ENCODE data around the gene LAMTOR2.

The LAMTOR2 gene

DNA sequence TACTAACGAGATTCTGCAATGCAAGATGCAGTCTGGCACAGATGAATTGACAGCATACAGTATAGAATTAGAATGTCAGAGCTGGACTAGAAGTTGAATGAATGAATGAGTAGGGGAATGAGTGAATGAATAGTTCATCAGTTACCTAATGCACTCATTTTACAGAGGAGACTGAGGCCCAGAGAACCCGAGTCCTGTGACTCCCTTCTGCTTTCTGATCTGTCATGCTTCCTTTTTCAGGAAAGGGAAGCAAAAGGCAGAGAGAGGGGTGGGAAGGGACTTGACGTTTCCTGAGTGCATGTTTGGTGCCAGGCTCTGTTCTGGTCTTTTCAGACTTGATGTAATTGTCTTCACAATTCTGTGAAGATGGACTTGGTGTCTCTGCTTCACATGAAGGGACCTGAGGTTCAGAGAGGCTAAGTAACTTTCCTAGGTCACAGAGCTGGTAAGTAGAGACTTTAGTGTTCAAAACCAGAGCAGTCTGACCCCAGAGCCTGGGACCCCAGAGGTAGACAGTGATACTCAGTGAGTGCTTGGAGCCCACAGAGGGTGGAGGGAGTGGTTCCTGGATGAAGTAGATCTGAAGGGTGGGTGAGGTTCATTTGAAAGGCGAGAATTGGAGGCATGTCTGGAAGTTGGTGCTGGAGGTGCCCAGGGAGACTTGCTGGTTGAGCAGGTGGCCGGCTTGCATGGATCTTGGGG is 35.7 kb downstream of the LAMTOR2 start:
- Histone ChIP-seq H3K9ac (ENCODE audit: low read depth, low read length) (no peak overlapping the region), H3K9me3 (ENCODE audit: insufficient read depth, low read depth, low read length) (no peaks in the 10 kb centered on the region), H3K4me1 (ENCODE audit: insufficient read depth, low read length) (peaks cover 21% of the 10 kb centered on the region; the same call in 1 of the 2 replicates), H3K36me3 (ENCODE audit: insufficient read depth, low read depth, low read length) (peaks cover 5% of the 10 kb centered on the region; the same call in 1 of the 2 replicates), H3K4me3 (ENCODE audit: low read length) (no peak overlapping the region), H3K27ac (ENCODE audit: low read length) (no peak overlapping the region), H3K27me3 (ENCODE audit: insufficient read depth, low read length) (no peaks in the 10 kb centered on the region)

GRCh38 chr1:156090840-156091188 is 36.2 kb downstream of the LAMTOR2 start:
- Histone ChIP-seq H3K9ac (ENCODE audit: low read depth, low read length) (no peak overlapping the region), H3K9me3 (ENCODE audit: insufficient read depth, low read depth, low read length) (no peaks in the 10 kb centered on the region), H3K36me3 (ENCODE audit: insufficient read depth, low read depth, low read length) (peaks cover 5% of the 10 kb centered on the region; the same call in 1 of the 2 replicates), H3K4me3 (ENCODE audit: low read length) (no peak overlapping the region), H3K27me3 (ENCODE audit: insufficient read depth, low read length) (no peaks in the 10 kb centered on the region), H3K4me1 (ENCODE audit: insufficient read depth, low read length) (peaks cover 21% of the 10 kb centered on the region; the same call in 1 of the 2 replicates), H3K27ac (ENCODE audit: low read length) (no peak overlapping the region)

DNA sequence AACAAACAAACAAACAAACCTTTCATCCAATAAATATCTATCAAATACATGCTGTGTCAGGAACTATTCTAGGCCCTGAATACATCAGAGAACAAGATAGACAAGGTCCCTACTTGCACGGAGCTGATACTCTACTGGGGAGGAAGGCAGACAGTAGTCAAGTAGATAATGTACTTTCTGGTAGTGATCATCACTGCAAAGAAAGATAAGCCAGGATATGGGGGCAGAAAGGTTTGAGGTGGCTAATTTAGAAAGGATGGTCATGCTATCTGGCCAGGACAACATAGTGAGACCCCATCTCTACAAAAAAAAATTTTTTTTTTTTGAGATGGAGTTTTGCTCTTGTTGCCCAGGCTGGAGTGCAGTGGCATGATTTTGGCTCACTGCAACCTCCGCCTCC is 37.0 kb downstream of the LAMTOR2 start:
- peaks cover 5% of the 10 kb centered on the region; the same call in 1 of the 2 replicates for H3K36me3 ChIP-seq (ENCODE audit: insufficient read depth, low read depth, low read length)
- no peak overlapping the region for H3K4me3 ChIP-seq (ENCODE audit: low read length)
- H3K9ac ChIP-seq (ENCODE audit: low read depth, low read length), result no peak overlapping the region
- no peaks in the 10 kb centered on the region for H3K9me3 ChIP-seq (ENCODE audit: insufficient read depth, low read depth, low read length)
- H3K27me3 ChIP-seq (ENCODE audit: insufficient read depth, low read length), result no peaks in the 10 kb centered on the region
- peaks cover 14% of the 10 kb centered on the region for H3K4me1 ChIP-seq (ENCODE audit: insufficient read depth, low read length)
- H3K27ac ChIP-seq (ENCODE audit: low read length), result no peak overlapping the region

DNA sequence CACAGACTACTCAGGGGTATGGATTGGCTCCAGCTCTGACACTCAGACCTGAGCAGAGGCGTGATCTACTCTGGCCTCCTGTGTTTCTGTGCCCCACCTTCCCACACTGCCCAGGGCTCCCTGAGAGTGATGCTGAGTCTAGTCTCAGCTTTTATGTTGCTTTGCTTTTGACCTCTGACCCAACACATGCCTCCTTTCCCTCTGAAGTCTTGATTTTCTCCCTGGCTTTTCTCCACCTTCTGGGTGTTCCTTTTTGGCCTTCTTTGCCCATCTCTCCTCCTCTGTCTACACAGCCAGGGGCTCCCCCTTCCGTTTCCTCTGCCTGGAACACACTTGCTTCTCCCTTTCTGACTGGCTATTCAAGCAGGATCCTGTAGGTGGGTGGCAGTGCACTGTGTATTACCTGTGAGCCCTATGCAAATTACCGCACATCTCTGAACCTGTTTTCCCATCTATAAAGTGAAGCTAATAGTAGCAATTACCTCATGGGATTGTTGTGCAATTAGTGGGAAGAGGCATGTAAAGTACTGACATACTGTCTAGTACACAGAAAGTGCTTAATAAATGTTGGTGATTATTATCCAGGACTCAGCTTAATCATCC is 41.4 kb downstream of the LAMTOR2 start:
- no peaks in the 10 kb centered on the region for H3K27me3 ChIP-seq (ENCODE audit: insufficient read depth, low read length)
- H3K4me3 ChIP-seq (ENCODE audit: low read length), result no peak overlapping the region
- H3K36me3 ChIP-seq (ENCODE audit: insufficient read depth, low read depth, low read length), result peaks cover 5% of the 10 kb centered on the region; the same call in 1 of the 2 replicates
- H3K4me1 ChIP-seq (ENCODE audit: insufficient read depth, low read length), result peaks cover under 1% of the 10 kb centered on the region
- H3K27ac ChIP-seq (ENCODE audit: low read length), result no peak overlapping the region
- no peaks in the 10 kb centered on the region for H3K9me3 ChIP-seq (ENCODE audit: insufficient read depth, low read depth, low read length)
- no peak overlapping the region for H3K9ac ChIP-seq (ENCODE audit: low read depth, low read length)

DNA sequence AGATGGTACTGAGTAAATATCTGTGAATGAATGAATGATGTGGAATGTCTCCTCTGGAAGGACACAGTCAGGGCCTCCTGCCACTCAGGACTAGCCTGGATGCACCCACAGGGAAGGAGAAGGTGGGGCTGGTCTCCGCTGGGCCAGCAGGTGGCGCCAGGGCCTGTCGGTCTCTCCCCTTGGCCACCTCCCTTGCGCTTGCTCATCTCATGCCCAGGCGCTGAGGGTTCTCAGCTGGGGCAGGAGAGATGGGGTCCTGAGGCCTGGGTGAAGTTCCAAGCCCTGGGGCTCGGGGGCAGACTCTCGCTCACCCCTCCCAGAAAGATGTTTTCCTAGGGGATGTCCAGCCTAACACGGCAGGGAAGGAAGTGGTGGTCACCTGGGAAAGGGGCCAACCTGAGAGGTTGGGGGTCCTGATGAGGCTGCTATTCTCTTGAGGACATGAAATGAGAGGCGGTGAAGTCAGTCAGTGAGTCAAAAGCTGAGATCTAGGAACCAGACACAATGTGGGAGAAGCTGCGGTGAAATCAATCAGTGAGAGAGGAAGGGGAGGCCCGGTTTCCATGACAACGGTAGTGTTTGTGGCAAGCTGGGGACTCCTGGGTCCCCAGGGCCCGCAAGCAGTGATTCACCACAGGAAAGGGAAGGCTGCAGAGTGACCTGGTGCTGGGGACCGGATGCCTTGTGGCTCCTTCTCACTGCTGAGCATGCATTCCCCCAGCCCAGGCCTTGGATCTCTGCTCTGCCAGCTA is 42.2 kb downstream of the LAMTOR2 start:
- H3K9ac ChIP-seq (ENCODE audit: low read depth, low read length), result no peak overlapping the region
- no peak overlapping the region for H3K27ac ChIP-seq (ENCODE audit: low read length)
- no peaks in the 10 kb centered on the region; the same call in 1 of the 2 replicates for H3K4me1 ChIP-seq (ENCODE audit: insufficient read depth, low read length)
- H3K36me3 ChIP-seq (ENCODE audit: insufficient read depth, low read depth, low read length), result peaks cover 5% of the 10 kb centered on the region; the same call in 1 of the 2 replicates
- H3K27me3 ChIP-seq (ENCODE audit: insufficient read depth, low read length), result no peaks in the 10 kb centered on the region
- H3K4me3 ChIP-seq (ENCODE audit: low read length), result no peak overlapping the region
- H3K9me3 ChIP-seq (ENCODE audit: insufficient read depth, low read depth, low read length), result no peaks in the 10 kb centered on the region

- Histone ChIP-seq H3K9me3 (ENCODE audit: insufficient read depth, low read depth, low read length) (no peaks in the 10 kb centered on the region), H3K27ac (ENCODE audit: low read length) (no peak overlapping the region), H3K36me3 (ENCODE audit: insufficient read depth, low read depth, low read length) (peaks cover 5% of the 10 kb centered on the region; the same call in 1 of the 2 replicates), H3K4me3 (ENCODE audit: low read length) (no peak overlapping the region), H3K4me1 (ENCODE audit: insufficient read depth, low read length) (no peaks in the 10 kb centered on the region; the same call in 1 of the 2 replicates), H3K9ac (ENCODE audit: low read depth, low read length) (no peak overlapping the region), H3K27me3 (ENCODE audit: insufficient read depth, low read length) (no peaks in the 10 kb centered on the region)
Measured at GRCh38 chr1:156097499-156098178, 43.1 kb downstream of the LAMTOR2 start.

DNA sequence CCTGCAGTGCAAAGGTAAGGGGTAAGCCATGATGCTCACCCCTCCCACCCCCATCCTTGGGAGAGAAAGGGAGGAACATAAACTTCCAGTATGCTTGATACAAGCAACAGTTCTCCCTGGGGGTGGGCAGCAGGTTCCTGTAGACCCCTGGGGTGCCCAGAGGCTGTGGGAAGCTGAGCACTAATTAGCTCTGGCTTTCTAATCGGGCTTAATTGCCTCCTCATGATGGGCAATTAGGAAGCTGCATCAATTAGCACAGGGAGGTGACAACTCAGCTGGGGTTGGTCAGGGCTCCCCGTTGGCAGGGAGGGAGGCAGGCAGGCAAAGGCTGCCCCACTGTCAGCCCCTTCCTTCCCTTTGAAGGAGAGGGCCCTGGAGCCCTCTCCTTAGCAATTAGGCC is 44.2 kb downstream of the LAMTOR2 start:
- H3K9me3 ChIP-seq (ENCODE audit: insufficient read depth, low read depth, low read length), result no peaks in the 10 kb centered on the region
- H3K36me3 ChIP-seq (ENCODE audit: insufficient read depth, low read depth, low read length), result peaks cover 4% of the 10 kb centered on the region; the same call in 1 of the 2 replicates
- H3K9ac ChIP-seq (ENCODE audit: low read depth, low read length), result no peak overlapping the region
- no peaks in the 10 kb centered on the region for H3K27me3 ChIP-seq (ENCODE audit: insufficient read depth, low read length)
- no peak overlapping the region for H3K4me3 ChIP-seq (ENCODE audit: low read length)
- peaks cover 7% of the 10 kb centered on the region for H3K4me1 ChIP-seq (ENCODE audit: insufficient read depth, low read length)
- no peak overlapping the region for H3K27ac ChIP-seq (ENCODE audit: low read length)

GRCh38 chr1:156099282-156099681 is 44.7 kb downstream of the LAMTOR2 start:
- Histone ChIP-seq H3K27me3 (ENCODE audit: insufficient read depth, low read length) (no peaks in the 10 kb centered on the region), H3K36me3 (ENCODE audit: insufficient read depth, low read depth, low read length) (no peaks in the 10 kb centered on the region; the same call in 1 of the 2 replicates), H3K9me3 (ENCODE audit: insufficient read depth, low read depth, low read length) (no peaks in the 10 kb centered on the region), H3K27ac (ENCODE audit: low read length) (no peak overlapping the region), H3K9ac (ENCODE audit: low read depth, low read length) (no peak overlapping the region), H3K4me3 (ENCODE audit: low read length) (no peak overlapping the region), H3K4me1 (ENCODE audit: insufficient read depth, low read length) (peaks cover 9% of the 10 kb centered on the region)

DNA sequence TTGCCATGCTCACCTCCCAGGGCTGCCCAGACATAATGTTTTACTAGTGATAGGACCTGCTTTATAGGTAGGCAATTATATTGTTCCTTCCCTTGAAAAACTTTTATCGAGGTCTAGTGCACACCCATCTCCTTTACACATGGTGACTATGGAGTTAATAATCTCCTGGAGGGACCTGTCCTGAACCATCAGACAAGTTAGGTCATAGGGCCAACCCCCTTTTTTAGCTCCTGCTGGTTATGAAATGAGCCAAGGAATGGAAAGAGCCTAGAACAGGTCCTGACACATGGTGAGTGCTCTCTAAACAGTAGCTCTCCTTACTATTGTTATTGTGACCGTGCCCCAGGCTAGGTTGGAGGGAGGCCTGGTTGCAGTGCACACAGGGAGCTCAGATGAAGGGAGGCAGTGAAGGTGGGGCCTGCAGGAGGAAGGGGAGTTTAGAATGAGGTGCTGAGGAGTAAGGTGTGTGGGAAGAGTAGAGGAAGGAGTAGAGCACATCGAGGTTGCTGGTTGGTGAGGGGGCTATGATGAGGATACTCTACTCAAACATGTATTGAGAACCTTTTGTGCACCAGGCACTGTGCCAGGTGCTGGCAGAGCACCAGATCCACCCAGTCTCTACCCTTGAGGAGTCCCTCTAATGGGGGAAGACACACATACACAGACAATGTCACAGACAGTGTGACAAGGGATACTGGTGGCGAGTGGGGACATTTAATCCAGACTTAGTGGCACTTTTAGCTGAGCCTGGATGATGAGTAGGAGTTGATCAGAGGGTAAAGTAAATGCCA is 45.8 kb downstream of the LAMTOR2 start:
- H3K9ac ChIP-seq (ENCODE audit: low read depth, low read length), result no peak overlapping the region
- H3K4me1 ChIP-seq (ENCODE audit: insufficient read depth, low read length), result peaks cover 20% of the 10 kb centered on the region
- H3K36me3 ChIP-seq (ENCODE audit: insufficient read depth, low read depth, low read length), result no peaks in the 10 kb centered on the region
- no peak overlapping the region for H3K4me3 ChIP-seq (ENCODE audit: low read length)
- H3K27ac ChIP-seq (ENCODE audit: low read length), result no peak overlapping the region
- no peaks in the 10 kb centered on the region for H3K27me3 ChIP-seq (ENCODE audit: insufficient read depth, low read length)
- no peaks in the 10 kb centered on the region for H3K9me3 ChIP-seq (ENCODE audit: insufficient read depth, low read depth, low read length)

DNA sequence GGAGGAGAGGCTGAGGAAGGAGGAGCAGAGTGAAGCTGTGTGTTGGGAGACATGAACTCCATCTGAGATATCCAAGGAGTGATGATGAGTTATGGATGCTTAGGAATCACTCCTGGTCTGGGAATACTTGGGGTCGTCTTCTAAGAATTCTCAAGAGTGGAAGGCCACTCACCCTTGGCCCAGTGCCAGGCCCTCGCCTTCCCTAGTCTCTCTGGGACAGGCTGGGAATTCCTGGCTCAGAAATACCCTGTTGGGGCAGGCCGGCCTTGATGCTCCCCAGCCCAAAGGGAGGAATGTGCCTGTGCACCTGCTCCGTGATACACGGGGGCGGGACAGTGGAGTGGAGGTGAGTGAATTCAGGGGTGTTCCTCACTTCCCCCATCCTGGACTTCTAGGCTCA is 47.3 kb downstream of the LAMTOR2 start:
- H3K9ac ChIP-seq (ENCODE audit: low read depth, low read length), result no peak overlapping the region
- H3K27ac ChIP-seq (ENCODE audit: low read length), result no peak overlapping the region
- no peaks in the 10 kb centered on the region for H3K9me3 ChIP-seq (ENCODE audit: insufficient read depth, low read depth, low read length)
- no peaks in the 10 kb centered on the region for H3K27me3 ChIP-seq (ENCODE audit: insufficient read depth, low read length)
- H3K36me3 ChIP-seq (ENCODE audit: insufficient read depth, low read depth, low read length), result no peaks in the 10 kb centered on the region
- peaks cover 26% of the 10 kb centered on the region for H3K4me1 ChIP-seq (ENCODE audit: insufficient read depth, low read length)
- H3K4me3 ChIP-seq (ENCODE audit: low read length), result no peak overlapping the region

Data from iPS-20b (cell line).